ENCODE data around the gene CDK12.

CDK12 gene

GRCh38 chr17:39581071-39581758 lies 119.9 kb downstream of the CDK12 start:
- no peak for DNase-seq (ENCODE audit: low read depth in 3 of 3)

- DNase-seq (ENCODE audit: low read depth in 3 of 3), result no peak
These were observed 120.4 kb downstream of the CDK12 start for GRCh38 chr17:39581759-39582085.

GRCh38 chr17:39582658-39583057 lies 121.4 kb downstream of the CDK12 start:
- no peak for DNase-seq (ENCODE audit: low read depth in 3 of 3)

Measured in stimulated activated CD4-positive, alpha-beta T cell treated with anti-CD3 and anti-CD28 coated beads, TNF-alpha, amount 100 ng/mL, for 4 hours (primary cell).